Measurements from ENCODE around the gene CA6.
"Not testable (repeated sequence)": the region's sequence is repeated elsewhere in the genome, so short reads cannot be mapped to it uniquely, and the experiment has no call there.

CA6 gene

DNA sequence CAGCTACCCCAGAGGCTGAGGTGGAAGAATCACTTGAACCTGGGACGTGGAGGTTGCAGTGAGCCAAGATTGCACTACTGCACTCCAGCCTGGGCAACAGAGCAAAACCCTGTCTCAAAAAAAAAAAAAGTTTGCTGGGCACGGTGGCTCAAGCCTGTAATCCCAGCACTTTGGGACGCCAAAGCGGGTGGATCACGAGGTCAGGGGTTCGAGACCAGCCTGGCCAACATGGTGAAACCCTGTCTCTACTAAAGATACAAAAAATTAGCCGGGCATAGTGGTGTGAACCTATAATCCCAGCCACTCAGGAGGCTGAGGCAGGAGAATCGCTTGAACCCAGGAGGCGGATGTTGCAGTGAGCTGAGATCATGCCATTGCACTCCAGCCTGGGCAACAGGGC is 23.2 kb downstream of the CA6 start:
- not testable (repeated sequence) for DNase-seq (ENCODE audit: extremely low read depth in 1 of 2, low read depth in 1 of 2)

DNA sequence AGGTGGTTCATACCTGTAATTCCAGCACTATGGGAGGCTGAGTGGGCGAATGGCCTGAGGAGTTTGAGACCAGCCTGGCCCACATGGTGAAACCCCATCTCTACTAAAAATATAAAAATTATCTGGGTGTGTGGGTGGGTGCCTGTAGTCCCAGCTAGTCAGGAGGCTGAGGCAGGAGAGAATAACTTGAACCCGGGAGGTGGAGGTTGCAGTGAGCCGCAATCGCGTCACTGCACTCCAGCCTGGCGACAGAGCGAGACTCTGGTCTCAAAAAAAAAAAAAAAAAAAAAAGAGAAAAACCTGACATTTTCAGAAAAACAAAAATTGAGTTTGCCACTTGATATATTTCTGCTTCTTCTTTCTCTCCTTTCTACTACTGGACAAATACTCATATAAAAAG is 24.3 kb downstream of the CA6 start:
- DNase-seq (ENCODE audit: extremely low read depth in 1 of 2, low read depth in 1 of 2): no peak

DNA sequence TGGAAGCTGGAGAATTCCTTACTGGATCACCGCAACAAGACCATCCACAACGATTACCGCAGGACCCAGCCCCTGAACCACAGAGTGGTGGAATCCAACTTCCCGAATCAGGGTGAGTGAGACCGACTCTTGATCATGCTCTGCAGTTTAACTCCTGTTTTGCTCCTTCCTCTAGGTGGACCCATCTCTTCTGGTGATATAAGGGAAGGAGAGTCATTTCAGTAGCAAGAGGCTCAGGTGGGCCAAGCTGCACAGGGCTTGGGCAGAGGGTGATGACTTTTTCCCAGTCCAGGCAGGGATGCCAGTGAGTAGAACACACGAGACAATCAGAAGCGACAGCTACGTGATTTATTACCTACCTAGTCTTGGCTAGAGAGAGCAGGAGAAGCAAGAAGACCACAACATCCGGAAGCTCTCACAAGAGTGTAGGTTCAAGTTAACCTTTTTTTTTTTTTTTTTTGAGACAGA is 25.2 kb downstream of the CA6 start:
- no peak for DNase-seq (ENCODE audit: extremely low read depth in 1 of 2, low read depth in 1 of 2)

DNA sequence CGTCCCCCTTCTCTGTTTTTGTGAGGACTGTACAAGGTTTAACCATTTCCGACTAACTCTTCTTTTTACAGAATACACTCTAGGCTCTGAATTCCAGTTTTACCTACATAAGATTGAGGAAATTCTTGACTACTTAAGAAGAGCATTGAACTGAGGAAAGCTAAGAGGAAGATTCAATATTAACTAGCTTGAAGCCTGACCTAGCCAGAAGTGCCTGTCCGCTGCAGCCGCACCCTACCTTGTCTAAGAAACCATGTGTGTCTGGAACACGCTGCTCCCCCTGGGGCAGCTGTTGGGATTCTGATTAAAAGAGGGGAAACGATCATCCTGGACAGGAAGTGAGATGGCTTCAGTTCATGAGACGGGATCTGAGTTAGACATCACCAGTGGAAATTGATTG is 28.9 kb downstream of the CA6 start:
- DNase-seq (ENCODE audit: extremely low read depth in 1 of 2, low read depth in 1 of 2): no peak

DNA sequence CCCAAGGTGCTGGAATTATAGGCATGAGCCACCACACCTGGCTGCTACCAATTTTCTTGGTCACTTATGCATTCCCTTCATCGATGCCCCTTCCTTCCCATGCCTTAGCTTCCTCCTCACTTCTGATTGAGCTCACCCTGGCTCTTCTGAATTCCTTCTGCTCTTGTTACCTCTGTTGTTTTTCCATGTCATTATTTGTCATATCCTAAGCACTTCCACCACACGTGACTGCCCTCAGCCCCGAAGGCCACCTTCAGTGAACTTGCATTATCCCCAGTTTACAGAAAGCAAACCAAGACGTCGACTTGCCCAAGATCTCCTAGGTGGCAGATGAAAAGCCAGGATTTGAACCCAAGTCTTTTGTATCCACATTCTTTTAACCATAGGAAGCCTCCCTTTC is 30.7 kb downstream of the CA6 start:
- no peak for DNase-seq (ENCODE audit: extremely low read depth in 1 of 2, low read depth in 1 of 2)

- DNase-seq (ENCODE audit: extremely low read depth in 1 of 2, low read depth in 1 of 2): no peak
Observed at GRCh38 chr1:8976896-8977450, 31.3 kb downstream of the CA6 start.

DNA sequence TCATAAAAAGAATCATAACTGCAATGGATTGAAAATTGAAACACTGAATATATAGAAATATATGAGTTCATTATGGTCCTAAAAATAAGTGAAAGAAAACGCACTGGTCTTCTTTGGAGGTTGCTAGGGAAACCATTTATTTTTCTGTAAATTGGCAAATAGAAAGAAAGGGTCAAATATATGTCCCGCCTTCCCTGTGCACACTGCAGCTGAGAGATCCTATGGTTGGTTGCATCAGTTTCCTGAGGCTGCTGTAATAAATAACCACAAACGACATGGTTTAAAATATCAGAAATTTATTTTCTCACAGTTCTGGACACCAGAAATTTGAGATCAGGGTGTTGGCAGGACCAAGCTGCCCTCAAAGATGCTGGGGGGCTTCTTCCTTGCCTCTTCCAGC is 35.0 kb downstream of the CA6 start:
- DNase-seq (ENCODE audit: extremely low read depth in 1 of 2, low read depth in 1 of 2): no peak

GRCh38 chr1:8981169-8981568 is 35.5 kb downstream of the CA6 start:
- DNase-seq (ENCODE audit: extremely low read depth in 1 of 2, low read depth in 1 of 2): no peak

DNA sequence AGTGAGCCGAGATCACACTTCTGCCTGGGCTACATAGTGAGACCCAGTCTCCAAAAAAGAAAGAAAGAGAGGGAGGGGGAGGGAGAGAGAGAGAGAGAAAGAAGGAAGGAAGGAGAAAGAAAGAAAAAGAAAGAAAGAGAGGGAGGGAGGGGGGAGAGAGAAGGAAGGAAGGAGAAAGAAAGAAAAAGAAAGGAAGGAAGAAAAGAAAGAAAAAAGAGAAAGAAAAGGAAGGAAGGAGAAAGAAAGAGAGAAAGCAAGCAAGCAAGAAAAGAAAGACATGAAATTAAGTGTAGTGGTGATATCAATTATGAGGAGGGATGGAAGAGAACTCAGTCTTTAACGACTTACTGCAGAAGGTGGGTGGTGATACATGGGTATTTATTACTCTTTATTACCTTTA is 38.5 kb downstream of the CA6 start:
- DNase-seq (ENCODE audit: extremely low read depth in 1 of 2, low read depth in 1 of 2): no peak

DNA sequence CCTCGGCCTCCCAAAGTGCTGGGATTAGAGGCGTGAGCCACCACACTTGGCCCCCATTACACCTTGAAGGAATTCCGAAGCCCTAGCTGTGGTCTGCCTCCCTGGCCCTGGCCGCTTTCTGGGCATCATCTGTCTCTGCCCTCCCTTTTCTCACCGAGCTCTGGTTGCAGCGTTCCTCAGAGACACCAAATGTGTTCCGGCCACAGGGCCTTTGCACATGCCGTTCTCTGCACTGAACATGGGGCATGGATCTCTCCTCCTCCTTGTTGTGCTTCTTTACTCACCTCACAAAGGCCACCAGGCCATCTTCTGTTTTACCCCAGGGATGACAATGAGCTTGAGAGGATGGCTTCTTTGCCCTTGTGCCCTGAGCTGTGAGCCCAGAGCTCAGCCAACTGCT is 39.3 kb downstream of the CA6 start:
- DNase-seq (ENCODE audit: extremely low read depth in 1 of 2, low read depth in 1 of 2): no peak

- no peak for DNase-seq (ENCODE audit: extremely low read depth in 1 of 2, low read depth in 1 of 2)
Observed at GRCh38 chr1:8985915-8986813, 40.5 kb downstream of the CA6 start.

DNA sequence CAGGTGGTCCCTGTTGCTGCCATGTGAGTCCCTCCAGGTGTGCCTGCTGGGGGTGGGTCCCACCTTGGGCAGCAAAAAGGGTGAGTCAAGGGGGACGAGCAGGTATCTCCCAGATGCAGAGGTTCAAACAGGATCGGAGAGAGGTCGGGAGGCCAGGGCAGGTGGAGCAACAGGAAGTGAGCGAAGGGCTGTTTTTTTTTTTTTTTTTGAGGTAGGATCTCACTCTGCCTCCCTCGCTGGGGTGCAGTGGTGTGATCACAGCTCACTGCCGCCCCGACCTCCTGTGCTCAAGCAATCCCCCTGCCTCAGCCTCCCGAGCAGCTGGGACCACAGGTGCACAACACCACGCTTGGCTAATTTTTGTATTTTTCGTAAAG is 41.1 kb downstream of the CA6 start:
- DNase-seq (ENCODE audit: extremely low read depth in 1 of 2, low read depth in 1 of 2): no peak

DNA sequence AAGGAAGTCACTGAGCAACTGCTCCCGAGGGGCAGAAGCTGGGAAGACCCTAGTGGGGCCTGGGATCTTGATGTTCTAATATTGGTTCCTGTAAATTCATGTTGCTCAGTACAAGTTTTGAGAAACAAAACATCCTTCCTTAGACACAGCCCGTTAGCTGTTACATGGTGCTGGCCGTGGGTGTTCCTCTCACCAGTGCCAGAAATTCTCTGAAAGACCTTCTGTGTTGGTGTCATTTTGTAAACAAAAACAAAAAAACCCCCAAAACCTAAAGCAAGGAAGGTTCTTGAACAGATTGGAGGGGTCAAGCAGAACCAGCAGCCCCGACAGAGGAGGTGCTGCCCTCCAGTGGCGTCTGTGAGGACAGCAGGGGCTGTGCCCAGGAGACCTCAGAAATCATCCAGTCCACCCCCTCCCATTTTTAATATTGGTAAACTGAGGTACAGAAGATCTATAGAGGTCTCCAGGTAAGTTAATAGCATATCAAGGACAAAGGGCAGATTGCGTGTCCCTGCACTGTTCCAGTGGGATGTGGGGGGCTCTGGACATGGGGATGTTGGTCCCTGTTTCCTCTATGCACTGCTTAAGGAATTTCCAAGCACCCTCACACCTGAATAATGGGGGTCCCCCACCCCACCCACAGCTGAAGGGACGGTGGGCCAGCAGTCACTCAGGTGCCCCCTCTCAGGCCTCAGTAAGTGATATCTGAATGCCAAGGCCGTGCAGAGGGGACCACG is 42.4 kb downstream of the CA6 start:
- DNase-seq (ENCODE audit: extremely low read depth in 1 of 2, low read depth in 1 of 2): peak in 1 of 2 donors; percentile 54

GRCh38 chr1:8988618-8988967 is 42.9 kb downstream of the CA6 start:
- DNase-seq (ENCODE audit: extremely low read depth in 1 of 2, low read depth in 1 of 2): no peak

GRCh38 chr1:8989061-8989460 is 43.4 kb downstream of the CA6 start:
- no peak for DNase-seq (ENCODE audit: extremely low read depth in 1 of 2, low read depth in 1 of 2)

- DNase-seq (ENCODE audit: extremely low read depth in 1 of 2, low read depth in 1 of 2): no peak
Observed at GRCh38 chr1:8989821-8990220, 44.2 kb downstream of the CA6 start.

- no peak for DNase-seq (ENCODE audit: extremely low read depth in 1 of 2, low read depth in 1 of 2)
Observed at GRCh38 chr1:8992936-8993687, 47.4 kb downstream of the CA6 start.

- not testable (repeated sequence) for DNase-seq (ENCODE audit: extremely low read depth in 1 of 2, low read depth in 1 of 2)
Observed at GRCh38 chr1:8993962-8994675, 48.5 kb downstream of the CA6 start.

DNA sequence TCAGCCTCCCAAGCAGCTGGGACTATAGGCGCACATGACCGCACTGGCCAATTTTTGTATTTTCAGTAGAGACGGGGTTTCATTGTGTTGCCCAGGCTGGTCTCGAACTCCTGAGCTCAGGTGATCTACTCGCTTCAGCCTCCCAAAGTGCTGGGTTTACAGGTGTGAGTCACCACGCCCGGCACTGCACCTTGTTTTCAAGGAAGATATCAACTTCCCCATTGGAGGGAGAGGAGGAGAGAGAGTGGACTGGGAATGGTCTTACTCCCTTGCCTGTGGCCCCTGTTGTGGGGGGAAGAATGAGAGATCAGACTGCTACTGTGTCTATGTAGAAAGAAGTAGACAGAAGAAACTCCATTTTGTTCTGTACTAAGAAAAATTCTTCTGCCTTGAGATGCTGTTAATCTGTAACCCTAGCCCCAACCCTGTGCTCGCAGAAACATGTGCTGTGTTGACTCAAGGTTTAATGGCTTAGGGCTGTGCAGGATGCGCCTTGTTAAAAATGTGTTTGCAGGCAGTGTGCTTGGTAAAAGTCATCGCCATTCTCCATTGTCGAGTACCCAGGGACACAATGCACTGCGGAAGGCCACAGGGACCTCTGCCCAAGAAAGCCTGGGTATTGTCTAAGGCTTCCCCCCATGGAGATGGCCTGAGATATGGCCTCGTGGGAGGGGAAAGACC is 56.0 kb downstream of the CA6 start:
- DNase-seq (ENCODE audit: extremely low read depth in 1 of 2, low read depth in 1 of 2): not testable (repeated sequence)

GRCh38 chr1:9002215-9002560 is 56.5 kb downstream of the CA6 start:
- not testable (repeated sequence) for DNase-seq (ENCODE audit: extremely low read depth in 1 of 2, low read depth in 1 of 2)

Measured in activated CD8-positive, alpha-beta memory T cell treated with anti-CD3 and anti-CD28 coated beads for 1 hour (primary cell).